K562 (cell line): ENCODE data around the gene ASIC3. TPM values are rescaled to one million over a fixed set of nuclear protein-coding genes. Genes with fewer than 3 reads are reported as not detected.
A peak's percentile ranks its signal among the peaks of the same experiment; 100 is the strongest.

ENCODE experiments used
- BRF1 ChIP-seq: IDR thresholded peaks from 3 replicates; pipeline ENCODE4 v1.6.1; 2011; ENCODE audit warnings: borderline replicate concordance, mild to moderate bottlenecking; ENCODE audit not compliant: insufficient read length; ENCODE audit errors: extremely low read depth
- CHD1 ChIP-seq: fragments of 200-600 bp; sonication (generic); IDR thresholded peaks from one replicate; pipeline ENCODE4 v1.6.1; 2012; ENCODE audit warnings: mild to moderate bottlenecking, moderate library complexity, low read length, inconsistent platforms
- CTBP1 ChIP-seq: fragments of 450-650 bp; IDR thresholded peaks from 2 replicates; pipeline ENCODE4 v1.6.1; 2016; ENCODE audit warnings: borderline replicate concordance
- EGR1 ChIP-seq: fragments of 450-650 bp; conservative IDR thresholded peaks from 2 replicates; pipeline ENCODE4 v1.6.1; 2017; ENCODE audit warnings: mild to moderate bottlenecking
- HMG20B ChIP-seq: fragments of 250-450 bp; sonication (Bioruptor Pico); IDR thresholded peaks from 2 replicates; pipeline ENCODE4 v1.5.0; 2021; ENCODE audit warnings: mild to moderate bottlenecking
- HNRNPUL1 ChIP-seq: fragments of 200-400 bp; formaldehyde crosslinking; IDR thresholded peaks from 2 replicates; pipeline ENCODE4 v1.6.1; 2017; ENCODE audit warnings: low read length
- ID3 ChIP-seq, 2 experiments: fragments of 250-450 bp in 1 of 2; fragments of 450-650 bp in 1 of 2; sonication (Bioruptor Pico) in 1 of 2; IDR thresholded peaks; 2 replicates each; pipeline versions ENCODE4 v1.6.1 to v1.8.0; 2016 to 2021; ENCODE audit warnings: mild to moderate bottlenecking in 2 of 2, moderate library complexity in 2 of 2, missing compliant biosample characterization in 1 of 2, missing genetic modification characterization in 1 of 2
- MAX ChIP-seq: sonication (generic); formaldehyde crosslinking; IDR thresholded peaks from 2 replicates; pipeline ENCODE4 v1.9.0; 2022; ENCODE audit warnings: mild to moderate bottlenecking, missing genetic modification reagents
- NFRKB ChIP-seq: fragments of 450-650 bp; IDR thresholded peaks from 2 replicates; pipeline ENCODE4 v1.6.1; 2016; ENCODE audit warnings: low read depth
- NR3C1 ChIP-seq: sonication (generic); formaldehyde crosslinking; IDR thresholded peaks from 2 replicates; pipeline ENCODE4 v1.8.1; 2022; ENCODE audit warnings: missing genetic modification reagents
- PHF8 ChIP-seq: fragments of 200-600 bp; sonication (generic); IDR thresholded peaks from 2 replicates; pipeline ENCODE4 v1.6.1; 2012; ENCODE audit warnings: mixed run types, mild to moderate bottlenecking, inconsistent platforms, low read length, moderate library complexity, borderline replicate concordance
- PML ChIP-seq: IDR thresholded peaks from 2 replicates; pipeline ENCODE4 v1.6.1; 2012; ENCODE audit warnings: low read length, inconsistent platforms
- SAFB ChIP-seq: fragments of 200-400 bp; formaldehyde crosslinking; IDR thresholded peaks from 2 replicates; pipeline ENCODE4 v1.6.1; 2017; ENCODE audit warnings: low read depth, low read length, borderline replicate concordance
- U2AF1 ChIP-seq: fragments of 200-400 bp; formaldehyde crosslinking; optimal IDR thresholded peaks from 2 replicates; pipeline ENCODE3; 2017; ENCODE audit warnings: mild to moderate bottlenecking, low read depth, low read length, moderate library complexity
- ZBTB8A ChIP-seq: fragments of 450-650 bp; IDR thresholded peaks from 2 replicates; pipeline ENCODE4 v1.6.1; 2018; ENCODE audit warnings: mild to moderate bottlenecking, moderate library complexity; ENCODE audit not compliant: partially characterized antibody
- ZNF24 ChIP-seq: fragments of 450-650 bp; IDR thresholded peaks from 2 replicates; pipeline ENCODE4 v1.6.1; 2016
- ZNF354B ChIP-seq: fragments of 250-450 bp; sonication (Bioruptor Pico); IDR thresholded peaks from 2 replicates; pipeline ENCODE4 v1.4.0; 2020
- ZNF668 ChIP-seq: fragments of 250-450 bp; sonication (Bioruptor Pico); IDR thresholded peaks from 2 replicates; pipeline ENCODE4 v1.8.0; 2022; ENCODE audit warnings: mild to moderate bottlenecking, inconsistent platforms
- ZNF780A ChIP-seq: fragments of 250-450 bp; sonication (Bioruptor Pico); IDR thresholded peaks from 2 replicates; pipeline ENCODE4 v1.5.0; 2021; ENCODE audit warnings: mild to moderate bottlenecking
- polyA plus RNA-seq, 8 experiments: library from polyadenylated mRNA; depleted of rRNA in 4 of 8; stranded (reverse) in 5 of 8; unstranded in 3 of 8; fragments of >200 nt; fragmentation: Nextera tagmentation in 2 of 8; fragmentation: Illumina TruSeq in 1 of 8; extraction: Ambion mirVana in 2 of 8; extraction: Trizol in 1 of 8; gene quantifications; 2 replicates each; pipeline versions ENCODE4 v1.2.1 to v1.2.3, GENCODE V29; 2011 to 2014; ENCODE audit warnings: inconsistent platforms in 1 of 8, missing spikeins in 1 of 8
- total RNA-seq, 7 experiments: library from RNA; depleted of rRNA in 6 of 7; stranded (reverse); fragments of >200 nt in 6 of 7; fragmentation: Illumina TruSeq in 2 of 7; extraction: Trizol in 2 of 7; gene quantifications; 2 replicates each; pipeline versions ENCODE4 v1.2.1 to v1.2.3, GENCODE V29; 2011 to 2021; ENCODE audit warnings: low replicate concordance in 1 of 7
- TF ChIP-seq, protein P1 (sequence below), 2 experiments: fragments of 450-650 bp; formaldehyde crosslinking in 1 of 2; IDR thresholded peaks; 2 replicates each; pipeline versions ENCODE4 v1.4.0 to v1.6.1; 2014 to 2020; ENCODE audit warnings: mild to moderate bottlenecking in 2 of 2, borderline replicate concordance in 1 of 2, low read depth in 1 of 2

The ASIC3 gene
- total and polyA plus RNA-seq, 9 of the 15 experiments (the other 6 are each of a cell fraction or from before 2014, with no cell fraction given), result 0.11 to 5.0 (median 0.87) TPM

GRCh38 chr7:151086802-151087244 is 38.5 kb downstream of the ASIC3 start (continued):
- TF ChIP-seq HNRNPUL1, result no peak
- no peak for TF ChIP-seq EGR1
- peak; percentile 20; the same call in 1 of the 2 replicates for TF ChIP-seq SAFB
- TF ChIP-seq ZBTB8A, result no peak
- no peak for TF ChIP-seq CTBP1
- TF ChIP-seq ZNF668 (CRISPR knock-in tag), result no peak
- TF ChIP-seq CHD1, result peak; percentile 92
- TF ChIP-seq HMG20B (CRISPR knock-in tag), result no peak
- TF ChIP-seq ZNF354B (CRISPR knock-in tag), result no peak
- no peak for TF ChIP-seq PML
- TF ChIP-seq NR3C1 (CRISPR knock-in tag), result 0 out of 2 replicates have a peak, but pooled peaks have one; percentile 26
- no peak for TF ChIP-seq ID3 (CRISPR knock-in tag; IDR thresholded peaks at IDR 0.05)
- TF ChIP-seq ID3 (tag; IDR thresholded peaks at IDR 0.05), result no peak
- peak; percentile 68 for TF ChIP-seq MAX (CRISPR knock-in tag)
- no peak for TF ChIP-seq BRF1
- no peak for TF ChIP-seq ZNF780A (CRISPR knock-in tag)
- TF ChIP-seq, protein P1, sequence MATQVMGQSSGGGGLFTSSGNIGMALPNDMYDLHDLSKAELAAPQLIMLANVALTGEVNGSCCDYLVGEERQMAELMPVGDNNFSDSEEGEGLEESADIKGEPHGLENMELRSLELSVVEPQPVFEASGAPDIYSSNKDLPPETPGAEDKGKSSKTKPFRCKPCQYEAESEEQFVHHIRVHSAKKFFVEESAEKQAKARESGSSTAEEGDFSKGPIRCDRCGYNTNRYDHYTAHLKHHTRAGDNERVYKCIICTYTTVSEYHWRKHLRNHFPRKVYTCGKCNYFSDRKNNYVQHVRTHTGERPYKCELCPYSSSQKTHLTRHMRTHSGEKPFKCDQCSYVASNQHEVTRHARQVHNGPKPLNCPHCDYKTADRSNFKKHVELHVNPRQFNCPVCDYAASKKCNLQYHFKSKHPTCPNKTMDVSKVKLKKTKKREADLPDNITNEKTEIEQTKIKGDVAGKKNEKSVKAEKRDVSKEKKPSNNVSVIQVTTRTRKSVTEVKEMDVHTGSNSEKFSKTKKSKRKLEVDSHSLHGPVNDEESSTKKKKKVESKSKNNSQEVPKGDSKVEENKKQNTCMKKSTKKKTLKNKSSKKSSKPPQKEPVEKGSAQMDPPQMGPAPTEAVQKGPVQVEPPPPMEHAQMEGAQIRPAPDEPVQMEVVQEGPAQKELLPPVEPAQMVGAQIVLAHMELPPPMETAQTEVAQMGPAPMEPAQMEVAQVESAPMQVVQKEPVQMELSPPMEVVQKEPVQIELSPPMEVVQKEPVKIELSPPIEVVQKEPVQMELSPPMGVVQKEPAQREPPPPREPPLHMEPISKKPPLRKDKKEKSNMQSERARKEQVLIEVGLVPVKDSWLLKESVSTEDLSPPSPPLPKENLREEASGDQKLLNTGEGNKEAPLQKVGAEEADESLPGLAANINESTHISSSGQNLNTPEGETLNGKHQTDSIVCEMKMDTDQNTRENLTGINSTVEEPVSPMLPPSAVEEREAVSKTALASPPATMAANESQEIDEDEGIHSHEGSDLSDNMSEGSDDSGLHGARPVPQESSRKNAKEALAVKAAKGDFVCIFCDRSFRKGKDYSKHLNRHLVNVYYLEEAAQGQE (IDR thresholded peaks at IDR 0.05; ENCODE audit: borderline replicate concordance), result no peak
- TF ChIP-seq, protein P1 (CRISPR knock-in tag; IDR thresholded peaks at IDR 0.05; ENCODE audit: low read depth), result peak; percentile 4; the same call in 1 of the 2 replicates
- TF ChIP-seq ZNF24, result no peak
- peak; percentile 14; the same call in 1 of the 2 replicates for TF ChIP-seq PHF8
- TF ChIP-seq NFRKB, result peak; percentile 44; the same call in 1 of the 2 replicates
- TF ChIP-seq U2AF1, result no peak
